HepG2 (cell line): ENCODE data around the gene NEU1. TPM values are rescaled to one million over a fixed set of nuclear protein-coding genes. Genes with fewer than 3 reads are reported as not detected.

Source experiments
- ATF1 ChIP-seq: IDR thresholded peaks from 2 replicates; pipeline ENCODE4 v1.6.1; 2016; ENCODE audit warnings: mild to moderate bottlenecking, control low read depth
- FLYWCH1 ChIP-seq: sonication (generic); formaldehyde crosslinking; IDR thresholded peaks from 2 replicates; pipeline ENCODE4 v1.8.1; 2023; ENCODE audit warnings: mild to moderate bottlenecking, missing genetic modification reagents
- HNRNPK ChIP-seq: fragments of 200-400 bp; formaldehyde crosslinking; IDR thresholded peaks from 2 replicates; pipeline ENCODE4 v1.6.1; 2018; ENCODE audit warnings: low read length, low read depth, moderate library complexity, mild to moderate bottlenecking; ENCODE audit not compliant: poor library complexity, severe bottlenecking
- HOXA3 ChIP-seq: sonication (generic); formaldehyde crosslinking; IDR thresholded peaks from 2 replicates; pipeline ENCODE4 v1.5.0; 2020; ENCODE audit warnings: missing genetic modification reagents
- IKZF4 ChIP-seq: sonication (generic); formaldehyde crosslinking; IDR thresholded peaks from 2 replicates; pipeline ENCODE4 v1.5.1; 2020; ENCODE audit warnings: borderline replicate concordance, mild to moderate bottlenecking, low read depth, missing genetic modification reagents; ENCODE audit errors: not compliant biosample characterization
- KAT2B ChIP-seq: fragments of 150-350 bp; IDR thresholded peaks from 2 replicates; pipeline ENCODE4 v1.6.1; 2014; ENCODE audit warnings: low read depth, low read length, borderline replicate concordance
- KLF9 ChIP-seq: IDR thresholded peaks from 2 replicates; pipeline ENCODE4 v1.6.1; 2016; ENCODE audit warnings: low read depth
- MIXL1 ChIP-seq: IDR thresholded peaks from 2 replicates; pipeline ENCODE4 v1.6.1; 2016
- NCOA5 ChIP-seq: sonication (generic); formaldehyde crosslinking; IDR thresholded peaks from 2 replicates; pipeline ENCODE4 v1.4.0; 2020; ENCODE audit warnings: missing genetic modification reagents
- THAP11 ChIP-seq: IDR thresholded peaks from 2 replicates; pipeline ENCODE4 v1.6.1; 2016; ENCODE audit warnings: missing biosample characterization, missing genetic modification reagents
- WIZ ChIP-seq: sonication (generic); formaldehyde crosslinking; IDR thresholded peaks from 2 replicates; pipeline ENCODE4 v1.5.1; 2020; ENCODE audit warnings: mild to moderate bottlenecking, missing genetic modification reagents
- ZFP90 ChIP-seq: sonication (generic); formaldehyde crosslinking; IDR thresholded peaks from 2 replicates; pipeline ENCODE4 v1.8.0; 2022; ENCODE audit warnings: missing genetic modification reagents, mild to moderate bottlenecking, inconsistent platforms, borderline replicate concordance
- ZNF10 ChIP-seq: sonication (generic); formaldehyde crosslinking; IDR thresholded peaks from 2 replicates; pipeline ENCODE4 v1.4.0; 2020; ENCODE audit warnings: mild to moderate bottlenecking, low read depth, missing genetic modification reagents, borderline replicate concordance
- ZNF121 ChIP-seq: sonication (generic); formaldehyde crosslinking; IDR thresholded peaks from 2 replicates; pipeline ENCODE4 v1.5.0; 2020; ENCODE audit warnings: mild to moderate bottlenecking, missing genetic modification reagents
- ZNF160 ChIP-seq: sonication (generic); formaldehyde crosslinking; IDR thresholded peaks from 2 replicates; pipeline ENCODE4 v1.8.0; 2022; ENCODE audit warnings: mild to moderate bottlenecking, inconsistent platforms, missing genetic modification reagents
- ZNF234 ChIP-seq: sonication (generic); formaldehyde crosslinking; conservative IDR thresholded peaks from 2 replicates; pipeline ENCODE4 v1.5.1; 2020; ENCODE audit warnings: mild to moderate bottlenecking, missing genetic modification reagents
- ZNF282 ChIP-seq: fragments of 450-650 bp; IDR thresholded peaks from 2 replicates; pipeline ENCODE4 v1.6.1; 2018; ENCODE audit not compliant: partially characterized antibody
- ZNF44 ChIP-seq: sonication (generic); formaldehyde crosslinking; IDR thresholded peaks from 2 replicates; pipeline ENCODE4 v1.5.1; 2020; ENCODE audit warnings: mild to moderate bottlenecking, missing genetic modification reagents
- ZNF530 ChIP-seq: sonication (generic); formaldehyde crosslinking; IDR thresholded peaks from 2 replicates; pipeline ENCODE4 v1.5.0; 2020; ENCODE audit warnings: low read depth, mild to moderate bottlenecking, missing genetic modification reagents
- ZNF598 ChIP-seq: sonication (generic); formaldehyde crosslinking; IDR thresholded peaks from 2 replicates; pipeline ENCODE4 v1.5.1; 2020; ENCODE audit warnings: mild to moderate bottlenecking, missing genetic modification reagents, borderline replicate concordance
- ZNF615 ChIP-seq: sonication (generic); formaldehyde crosslinking; IDR thresholded peaks from 2 replicates; pipeline ENCODE4 v1.5.0; 2020; ENCODE audit warnings: mild to moderate bottlenecking, missing genetic modification reagents, borderline replicate concordance
- ZNF792 ChIP-seq: IDR thresholded peaks from 2 replicates; pipeline ENCODE4 v1.6.1; 2016
- polyA plus RNA-seq, 8 experiments: library from polyadenylated mRNA; depleted of rRNA in 3 of 8; stranded (reverse) in 7 of 8; unstranded in 1 of 8; fragments of >200 nt; fragmentation: Illumina TruSeq in 4 of 8; extraction: Trizol in 4 of 8; gene quantifications; 2 replicates each; pipeline versions ENCODE4 v1.2.1 to v1.2.3, GENCODE V29; 2011 to 2016; ENCODE audit warnings: low read depth in 4 of 8, missing spikeins in 1 of 8, mixed read lengths in 1 of 8; ENCODE audit not compliant: insufficient read depth in 1 of 8
- total RNA-seq, 5 experiments: library from RNA; depleted of rRNA; stranded (reverse); fragments of >200 nt; fragmentation: Illumina TruSeq; extraction: Trizol; gene quantifications; 2 replicates each; pipeline ENCODE4 v1.2.3, GENCODE V29; 2016; ENCODE audit warnings: low read depth in 1 of 5
- TF ChIP-seq, protein P1 (sequence below): sonication (generic); formaldehyde crosslinking; IDR thresholded peaks from 2 replicates; pipeline ENCODE4 v1.4.0; 2020; ENCODE audit warnings: missing genetic modification reagents
- TF ChIP-seq, protein P2 (sequence below): sonication (generic); formaldehyde crosslinking; IDR thresholded peaks from 2 replicates; pipeline ENCODE4 v1.4.0; 2020; ENCODE audit warnings: mild to moderate bottlenecking, missing genetic modification reagents, borderline replicate concordance

NEU1 gene
- total and polyA plus RNA-seq, 2 of the 13 experiments (the other 11 are each of a cell fraction or from before 2014, with no cell fraction given), result 215 to 297 TPM

DNA sequence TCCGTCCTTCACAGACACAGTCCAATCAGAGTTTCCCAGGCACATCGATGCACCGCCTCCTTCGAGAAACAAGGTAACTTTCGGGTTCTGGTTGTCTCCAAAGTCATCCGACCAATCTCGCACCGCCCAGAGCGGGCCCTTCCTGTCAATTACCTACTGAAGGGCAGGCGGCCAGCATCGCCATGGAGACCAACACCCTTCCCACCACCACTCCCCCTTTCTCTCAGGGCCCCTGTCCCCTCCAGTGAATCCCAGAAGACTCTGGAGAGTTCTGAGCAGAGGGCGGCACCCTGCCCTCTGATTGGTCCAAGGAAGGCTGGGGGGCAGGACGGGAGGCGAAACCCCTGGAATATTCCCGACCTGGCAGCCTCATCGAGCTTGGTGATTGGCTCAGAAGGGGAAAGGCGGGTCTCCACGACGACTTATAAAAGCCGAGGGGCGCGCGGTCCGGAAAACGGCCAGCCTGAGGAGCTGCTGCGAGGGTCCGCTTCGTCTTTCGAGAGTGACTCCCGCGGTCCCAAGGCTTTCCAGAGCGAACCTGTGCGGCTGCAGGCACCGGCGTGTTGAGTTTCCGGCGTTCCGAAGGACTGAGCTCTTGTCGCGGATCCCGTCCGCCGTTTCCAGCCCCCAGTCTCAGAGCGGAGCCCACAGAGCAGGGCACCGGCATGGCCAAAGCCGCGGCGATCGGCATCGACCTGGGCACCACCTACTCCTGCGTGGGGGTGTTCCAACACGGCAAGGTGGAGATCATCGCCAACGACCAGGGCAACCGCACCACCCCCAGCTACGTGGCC, 35.1 kb downstream of the NEU1 start, which contains the start of gene HSPA1B (continued):
- TF ChIP-seq, protein P1, sequence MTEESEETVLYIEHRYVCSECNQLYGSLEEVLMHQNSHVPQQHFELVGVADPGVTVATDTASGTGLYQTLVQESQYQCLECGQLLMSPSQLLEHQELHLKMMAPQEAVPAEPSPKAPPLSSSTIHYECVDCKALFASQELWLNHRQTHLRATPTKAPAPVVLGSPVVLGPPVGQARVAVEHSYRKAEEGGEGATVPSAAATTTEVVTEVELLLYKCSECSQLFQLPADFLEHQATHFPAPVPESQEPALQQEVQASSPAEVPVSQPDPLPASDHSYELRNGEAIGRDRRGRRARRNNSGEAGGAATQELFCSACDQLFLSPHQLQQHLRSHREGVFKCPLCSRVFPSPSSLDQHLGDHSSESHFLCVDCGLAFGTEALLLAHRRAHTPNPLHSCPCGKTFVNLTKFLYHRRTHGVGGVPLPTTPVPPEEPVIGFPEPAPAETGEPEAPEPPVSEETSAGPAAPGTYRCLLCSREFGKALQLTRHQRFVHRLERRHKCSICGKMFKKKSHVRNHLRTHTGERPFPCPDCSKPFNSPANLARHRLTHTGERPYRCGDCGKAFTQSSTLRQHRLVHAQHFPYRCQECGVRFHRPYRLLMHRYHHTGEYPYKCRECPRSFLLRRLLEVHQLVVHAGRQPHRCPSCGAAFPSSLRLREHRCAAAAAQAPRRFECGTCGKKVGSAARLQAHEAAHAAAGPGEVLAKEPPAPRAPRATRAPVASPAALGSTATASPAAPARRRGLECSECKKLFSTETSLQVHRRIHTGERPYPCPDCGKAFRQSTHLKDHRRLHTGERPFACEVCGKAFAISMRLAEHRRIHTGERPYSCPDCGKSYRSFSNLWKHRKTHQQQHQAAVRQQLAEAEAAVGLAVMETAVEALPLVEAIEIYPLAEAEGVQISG, result peak; percentile 60; the same call in 1 of the 2 replicates
- TF ChIP-seq NCOA5 (CRISPR knock-in tag) (0 out of 2 replicates have a peak, but pooled peaks have one; percentile 47), ZNF530 (CRISPR knock-in tag) (no peak), KLF9 (CRISPR knock-in tag) (no peak), IKZF4 (CRISPR knock-in tag) (peak; percentile 72), ZNF282 (no peak), ZNF234 (0 out of 2 replicates have a peak, but pooled peaks have one; percentile 40), MIXL1 (CRISPR knock-in tag) (no peak; the same call in 1 of the 2 replicates), KAT2B (no peak), ZNF615 (CRISPR knock-in tag) (peak; percentile 92; the same call in 1 of the 2 replicates), ZFP90 (CRISPR knock-in tag) (peak; percentile 35; the same call in 1 of the 2 replicates), ZNF792 (peak; percentile 89; the same call in 1 of the 2 replicates), ATF1 (CRISPR knock-in tag) (peak; percentile 72; the same call in 1 of the 2 replicates), ZNF44 (no peak), ZNF598 (CRISPR knock-in tag) (peak; percentile 85; the same call in 1 of the 2 replicates), WIZ (CRISPR knock-in tag) (no peak), ZNF160 (peak; percentile 84; the same call in 1 of the 2 replicates), HOXA3 (peak; percentile 34; the same call in 1 of the 2 replicates), THAP11 (CRISPR knock-in tag) (peak; percentile 61), ZNF121 (peak; percentile 76; the same call in 1 of the 2 replicates), FLYWCH1 (0 out of 2 replicates have a peak, but pooled peaks have one; percentile 53), ZNF10 (CRISPR knock-in tag) (no peak), HNRNPK (no peak)
- TF ChIP-seq, protein P2, sequence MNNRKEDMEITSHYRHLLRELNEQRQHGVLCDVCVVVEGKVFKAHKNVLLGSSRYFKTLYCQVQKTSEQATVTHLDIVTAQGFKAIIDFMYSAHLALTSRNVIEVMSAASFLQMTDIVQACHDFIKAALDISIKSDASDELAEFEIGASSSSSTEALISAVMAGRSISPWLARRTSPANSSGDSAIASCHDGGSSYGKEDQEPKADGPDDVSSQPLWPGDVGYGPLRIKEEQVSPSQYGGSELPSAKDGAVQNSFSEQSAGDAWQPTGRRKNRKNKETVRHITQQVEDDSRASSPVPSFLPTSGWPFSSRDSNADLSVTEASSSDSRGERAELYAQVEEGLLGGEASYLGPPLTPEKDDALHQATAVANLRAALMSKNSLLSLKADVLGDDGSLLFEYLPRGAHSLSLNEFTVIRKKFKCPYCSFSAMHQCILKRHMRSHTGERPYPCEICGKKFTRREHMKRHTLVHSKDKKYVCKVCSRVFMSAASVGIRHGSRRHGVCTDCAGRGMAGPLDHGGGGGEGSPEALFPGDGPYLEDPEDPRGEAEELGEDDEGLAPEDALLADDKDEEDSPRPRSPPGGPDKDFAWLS, result no peak
